GM23248 (cell line): ENCODE results near the gene INSM1.
"Not testable (repeated sequence)": the region's sequence is repeated elsewhere in the genome, so short reads cannot be mapped to it uniquely, and the experiment has no call there.

ENCODE experiments used
- EZH2 ChIP-seq: fragments of 200-600 bp; sonication (generic); IDR thresholded peaks from 2 replicates; pipeline ENCODE4 v1.6.1; 2018; ENCODE audit warnings: antibody characterized with exemption, mild to moderate bottlenecking; ENCODE audit not compliant: insufficient read depth, poor library complexity, severe bottlenecking
- EZH2phosphoT487 ChIP-seq: fragments of 200-600 bp; sonication (generic); IDR thresholded peaks from 2 replicates; pipeline ENCODE4 v1.6.1; 2018; ENCODE audit warnings: antibody characterized with exemption, moderate library complexity, mild to moderate bottlenecking, low read depth; ENCODE audit not compliant: insufficient read depth

DNA sequence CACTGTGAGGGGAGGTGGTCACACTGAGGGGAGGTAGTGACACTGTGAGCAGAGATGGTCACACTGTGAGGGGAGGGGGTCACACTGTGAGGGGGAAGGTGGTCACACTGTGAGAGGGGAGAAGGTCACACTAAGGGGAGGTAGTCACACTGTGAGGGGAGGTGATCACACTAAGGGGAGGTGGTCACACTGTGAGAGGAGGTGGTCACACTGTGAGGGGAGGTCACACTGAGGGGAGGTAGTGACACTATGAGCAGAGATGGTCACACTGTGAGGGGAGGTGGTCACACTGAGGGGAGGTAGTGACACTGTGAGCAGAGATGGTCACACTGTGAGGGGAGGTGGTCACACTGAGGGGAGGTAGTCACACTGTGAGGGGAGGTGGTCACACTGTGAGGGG is 12.4 kb upstream of the INSM1 start:
- TF ChIP-seq EZH2phosphoT487, EZH2: not testable (repeated sequence)
